Chondrocyte (in vitro differentiated cells): ENCODE data around the gene CEP85L. TPM values are rescaled to one million over a fixed set of nuclear protein-coding genes. Genes with fewer than 3 reads are reported as not detected.
"Not testable (repeated sequence)": the region's sequence is repeated elsewhere in the genome, so short reads cannot be mapped to it uniquely, and the experiment has no call there.

Source experiments
- DNase-seq: peaks from one replicate; pipeline ENCODE4 v3.0.0; 2021; ENCODE audit warnings: mixed read lengths, low spot score
- H3K27ac Mint-ChIP-seq: one replicate; pipeline ENCODE4 v1.8.0; 2021; ENCODE audit warnings: mild to moderate bottlenecking, moderate library complexity, mixed read lengths; ENCODE audit not compliant: unreplicated experiment
- H3K27me3 Mint-ChIP-seq: 2 replicates; pipeline ENCODE4 v1.8.0; 2021; ENCODE audit warnings: low read depth, mixed read lengths
- H3K36me3 Mint-ChIP-seq: 2 replicates; pipeline ENCODE4 v1.8.0; 2021; ENCODE audit warnings: low read depth, mixed read lengths
- H3K4me1 Mint-ChIP-seq: 2 replicates; pipeline ENCODE4 v1.8.0; 2021; ENCODE audit warnings: low read depth, mild to moderate bottlenecking, mixed read lengths
- H3K4me3 Mint-ChIP-seq: one replicate; pipeline ENCODE4 v1.8.0; 2021; ENCODE audit warnings: mild to moderate bottlenecking, moderate library complexity, mixed read lengths; ENCODE audit not compliant: unreplicated experiment
- H3K9me3 Mint-ChIP-seq: 2 replicates; pipeline ENCODE4 v1.8.0; 2021; ENCODE audit warnings: low read depth, mixed read lengths
- CTCF ChIP-seq: fragments of 200-600 bp; sonication (generic); IDR thresholded peaks from 2 replicates; pipeline ENCODE4 v1.5.0; 2021; ENCODE audit warnings: antibody characterized with exemption, mild to moderate bottlenecking, moderate library complexity
- total RNA-seq: library from RNA; stranded (reverse); gene quantifications from 3 replicates; pipeline ENCODE4 v1.2.1, GENCODE V29; 2021

CEP85L gene
- total RNA-seq, 1 donor from 2014 or later: 10.4 TPM

GRCh38 chr6:118451839-118452238 lies 199.6 kb downstream of the CEP85L start:
- H3K9me3 Mint-ChIP-seq: peaks cover 71% of the 10 kb centered on the region
- no peak overlapping the region for H3K27ac Mint-ChIP-seq
- H3K36me3 Mint-ChIP-seq: peaks cover 28% of the 10 kb centered on the region
- TF ChIP-seq CTCF: no peak
- H3K27me3 Mint-ChIP-seq: no peaks in the 10 kb centered on the region
- H3K4me3 Mint-ChIP-seq: no peak overlapping the region
- no peak for DNase-seq
- H3K4me1 Mint-ChIP-seq: no peaks in the 10 kb centered on the region

GRCh38 chr6:118444796-118445195 lies 206.6 kb downstream of the CEP85L start:
- no peaks in the 10 kb centered on the region for H3K27me3 Mint-ChIP-seq
- no peaks in the 10 kb centered on the region for H3K4me1 Mint-ChIP-seq
- DNase-seq: no peak

DNA sequence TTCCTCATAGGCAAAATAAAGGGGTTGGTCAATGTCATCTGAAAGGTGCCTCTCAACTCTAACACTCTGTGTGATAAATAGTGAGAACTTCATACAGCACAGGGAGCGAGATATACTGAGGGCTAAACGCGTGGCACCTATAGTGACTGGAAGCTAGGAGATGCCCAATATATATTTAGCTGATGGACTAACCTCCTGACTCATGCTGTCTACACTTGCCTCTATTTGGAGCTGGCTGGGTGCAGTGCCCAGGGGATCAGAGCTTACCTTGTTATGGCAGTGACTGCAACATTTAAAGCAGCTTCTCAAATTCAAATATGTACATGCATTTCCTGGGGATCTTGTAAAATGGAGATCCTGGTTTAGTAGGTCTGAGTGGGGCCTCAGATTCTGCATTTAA lies 214.9 kb downstream of the CEP85L start:
- Mint-ChIP-seq H3K9me3 (peaks cover 66% of the 10 kb centered on the region), H3K27me3 (no peaks in the 10 kb centered on the region), H3K27ac (no peak overlapping the region), H3K4me1 (no peaks in the 10 kb centered on the region), H3K36me3 (peaks cover 10% of the 10 kb centered on the region), H3K4me3 (no peak overlapping the region)
- TF ChIP-seq CTCF: no peak
- DNase-seq: no peak

More at GRCh38 chr6:118444796-118445195, 206.6 kb downstream of the CEP85L start:
- no peak for TF ChIP-seq CTCF
- Mint-ChIP-seq H3K27ac (no peak overlapping the region), H3K4me3 (no peak overlapping the region), H3K9me3 (peaks cover 65% of the 10 kb centered on the region), H3K36me3 (peaks cover 44% of the 10 kb centered on the region)

DNA sequence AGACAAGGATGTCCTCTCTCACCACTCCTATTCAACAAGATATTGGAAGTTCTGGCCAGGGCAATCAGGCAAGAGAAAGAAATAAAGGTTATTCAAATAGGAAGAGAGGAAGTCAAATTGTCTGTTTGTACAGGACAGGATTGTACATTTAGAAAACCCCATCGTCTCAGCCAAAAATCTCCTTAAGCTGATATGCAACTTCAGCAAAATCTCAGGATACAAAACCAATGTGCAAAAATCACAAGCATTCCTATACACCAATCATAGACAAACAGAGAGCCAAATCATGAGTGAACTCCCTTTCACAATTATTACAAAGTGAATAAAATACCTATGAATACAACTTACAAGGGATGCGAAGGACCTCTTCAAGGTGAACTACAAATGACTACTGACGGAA lies 217.2 kb downstream of the CEP85L start:
- not testable (repeated sequence) for H3K27ac Mint-ChIP-seq, H3K4me1 Mint-ChIP-seq, H3K4me3 Mint-ChIP-seq, DNase-seq, H3K27me3 Mint-ChIP-seq
- peaks cover 13% of the 10 kb centered on the region for H3K36me3 Mint-ChIP-seq
- peaks cover 59% of the 10 kb centered on the region for H3K9me3 Mint-ChIP-seq

DNA sequence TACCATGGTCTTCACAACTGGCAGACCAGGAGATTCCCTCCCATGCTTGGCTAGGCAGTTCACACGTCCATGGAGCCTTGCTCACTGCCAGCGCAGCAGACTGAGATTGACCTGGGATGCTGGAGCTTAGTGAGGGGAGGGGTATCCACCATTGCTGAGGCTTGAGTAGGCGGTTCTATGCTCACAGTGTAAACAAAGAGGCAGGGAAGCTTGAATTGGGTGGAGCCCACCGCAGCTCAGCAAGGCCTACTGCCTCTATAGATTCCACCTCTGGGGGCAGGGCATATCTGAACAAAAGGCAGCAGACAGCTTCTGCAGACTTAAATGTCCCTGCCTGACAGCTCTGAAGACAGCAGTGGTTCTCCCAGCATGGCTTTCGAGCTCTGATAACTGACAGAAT lies 230.1 kb downstream of the CEP85L start:
- not testable (repeated sequence) for H3K4me3 Mint-ChIP-seq, H3K4me1 Mint-ChIP-seq, H3K27ac Mint-ChIP-seq, H3K27me3 Mint-ChIP-seq
- peaks cover 26% of the 10 kb centered on the region for H3K9me3 Mint-ChIP-seq
- H3K36me3 Mint-ChIP-seq: peaks cover 22% of the 10 kb centered on the region
- peak; percentile 44 for DNase-seq

DNA sequence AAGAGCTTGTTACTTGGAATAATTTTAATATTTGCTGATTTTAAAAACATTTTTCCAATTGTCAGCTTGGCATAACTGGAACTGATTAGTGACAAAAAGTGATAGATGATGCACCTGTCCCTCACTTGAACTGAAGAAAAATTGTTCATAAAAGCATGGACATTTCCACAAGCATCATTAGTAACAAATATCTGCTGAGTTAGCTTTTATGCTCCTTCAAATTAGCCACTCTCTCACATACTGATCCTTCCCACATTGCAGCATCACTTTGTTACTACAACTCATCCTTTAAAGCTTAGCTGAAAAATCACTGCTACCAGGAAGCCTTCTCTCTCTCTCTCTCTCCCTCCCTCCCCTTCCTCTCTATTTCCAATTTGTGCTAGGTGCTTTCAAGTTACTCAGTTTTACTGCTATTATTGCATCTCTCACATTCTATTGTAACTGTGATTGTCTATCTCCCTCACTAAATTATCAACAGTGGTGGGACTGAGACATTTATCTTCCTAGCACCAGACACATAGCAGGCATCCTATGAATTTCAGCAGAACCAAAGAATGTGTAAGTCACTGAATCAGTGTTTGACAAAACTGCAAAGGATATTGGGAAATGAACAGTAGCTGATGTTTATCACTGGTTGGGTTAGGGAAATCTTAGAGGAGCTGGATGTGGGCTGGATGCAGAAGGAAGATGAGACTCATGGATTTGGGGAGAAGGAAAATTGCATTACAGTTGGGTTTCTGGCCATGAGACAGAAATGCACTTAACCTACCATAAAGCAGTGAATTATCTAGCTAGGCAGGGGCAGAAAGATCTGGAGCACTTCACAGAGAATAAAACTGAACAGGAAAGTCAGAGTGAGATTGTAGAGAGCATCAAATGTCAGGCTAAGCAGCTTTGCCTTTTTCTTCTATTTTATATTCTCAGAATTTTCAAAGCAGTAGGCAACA lies 231.7 kb downstream of the CEP85L start:
- no peak for TF ChIP-seq CTCF
- DNase-seq: no peak
- Mint-ChIP-seq H3K27me3 (no peaks in the 10 kb centered on the region), H3K4me1 (no peaks in the 10 kb centered on the region), H3K27ac (no peak overlapping the region), H3K9me3 (peaks cover 17% of the 10 kb centered on the region), H3K36me3 (peaks cover 13% of the 10 kb centered on the region), H3K4me3 (no peak overlapping the region)

Other genes with a start within 250 kb of the CEP85L start
- 0.18 TPM in 1 of 3 replicates, not detected in the others for gene PLN, start 103.3 kb downstream of the CEP85L start, total RNA-seq
- 18.5 to 28.6 TPM (median 18.7 TPM) in 3 replicates for gene ASF1A, start 242.6 kb upstream of the CEP85L start, total RNA-seq